Caco-2 (cell line): Measurements from ENCODE around the gene NLRP3. TPM values are rescaled to one million over a fixed set of nuclear protein-coding genes. Genes with fewer than 3 reads are reported as not detected.

Source experiments
- BruUV-seq: library from RNA; stranded (reverse); fragments of 400-500 nt; replicated peaks from 2 replicates; lab custom pipeline; 2021; lab: Mats Ljungman, UMichigan
- CTCF ChIA-PET: fragments of 300-600 bp; sonication (Branson Sonifier 250); formaldehyde crosslinking; loops from one replicate; lab custom pipeline; 2022; ENCODE audit warnings: antibody characterized with exemption; lab: Charles Lee
- POLR2A ChIA-PET: fragments of 300-600 bp; sonication (Branson Sonifier 250); formaldehyde crosslinking; loops from one replicate; lab custom pipeline; 2022; ENCODE audit warnings: antibody characterized with exemption; lab: Charles Lee
- DNase-seq, 2 experiments: peaks; one replicate each; pipeline versions ENCODE4 v3.0.0 to v3.0.0-alpha.2; 2020 to 2022
- H3K27me3 ChIP-seq: replicated peaks from 2 replicates; pipeline ENCODE4 v1.6.0; 2011; ENCODE audit warnings: low read length; ENCODE audit not compliant: control insufficient read depth, insufficient read depth
- H3K36me3 ChIP-seq: 2 replicates; pipeline ENCODE4 v1.5.1; 2011; ENCODE audit warnings: low read length; ENCODE audit not compliant: control insufficient read depth, insufficient read depth
- H3K4me1 ChIP-seq: fragments of 250-450 bp; sonication (Bioruptor Pico); 2 replicates; pipeline ENCODE4 v1.5.1; 2020; ENCODE audit warnings: mild to moderate bottlenecking
- H3K4me3 ChIP-seq: 2 replicates; pipeline ENCODE4 v1.5.1; 2011; ENCODE audit warnings: low read depth, mild to moderate bottlenecking, control low read depth, low read length
- H3K9me3 ChIP-seq: fragments of 250-450 bp; sonication (Bioruptor Pico); 2 replicates; pipeline ENCODE4 v1.5.1; 2020; ENCODE audit warnings: mild to moderate bottlenecking, moderate library complexity
- H3K27ac Mint-ChIP-seq: one replicate; pipeline ENCODE4 v1.8.0; 2022; ENCODE audit warnings: mixed read lengths; ENCODE audit not compliant: unreplicated experiment
- H3K27me3 Mint-ChIP-seq: one replicate; pipeline ENCODE4 v1.8.0; 2022; ENCODE audit warnings: mixed read lengths; ENCODE audit not compliant: insufficient read depth, unreplicated experiment
- H3K36me3 Mint-ChIP-seq: one replicate; pipeline ENCODE4 v1.8.0; 2022; ENCODE audit warnings: mild to moderate bottlenecking, mixed read lengths; ENCODE audit not compliant: insufficient read depth, unreplicated experiment
- H3K4me1 Mint-ChIP-seq: one replicate; pipeline ENCODE4 v1.8.0; 2022; ENCODE audit warnings: low read depth, mixed read lengths; ENCODE audit not compliant: unreplicated experiment
- H3K4me3 Mint-ChIP-seq: one replicate; pipeline ENCODE4 v1.8.0; 2022; ENCODE audit warnings: mild to moderate bottlenecking, moderate library complexity, mixed read lengths; ENCODE audit not compliant: unreplicated experiment
- H3K9me3 Mint-ChIP-seq: one replicate; pipeline ENCODE4 v1.8.0; 2022; ENCODE audit warnings: mixed read lengths; ENCODE audit not compliant: unreplicated experiment
- intact Hi-C: fragments of 100-400 bp; cut with micrococcal nuclease; formaldehyde crosslinking; loops from one replicate; pipeline ENCODE4 v1.10.0; 2022; ENCODE audit not compliant: unreplicated experiment
- total RNA-seq: library from RNA; stranded (reverse); gene quantifications from 2 replicates; pipeline ENCODE4 v1.2.3, GENCODE V29; 2022
- TF ChIP-seq, protein P1 (sequence below), 2 experiments: fragments of 200-600 bp in 1 of 2; IDR thresholded peaks; 1 replicate in 1 of 2; 2 replicates in 1 of 2; pipeline versions ENCODE4 v1.5.1 to v1.8.0; 2011 to 2022; ENCODE audit warnings: antibody characterized with exemption in 1 of 2, control low read depth in 1 of 2, inconsistent platforms in 1 of 2, low read depth in 1 of 2, low read length in 1 of 2, mild to moderate bottlenecking in 1 of 2, moderate library complexity in 1 of 2; ENCODE audit not compliant: insufficient read depth in 1 of 2, severe bottlenecking in 1 of 2, unreplicated experiment in 1 of 2

The NLRP3 gene
- total RNA-seq, 1 experiment from 2014 or later: not detected

DNA sequence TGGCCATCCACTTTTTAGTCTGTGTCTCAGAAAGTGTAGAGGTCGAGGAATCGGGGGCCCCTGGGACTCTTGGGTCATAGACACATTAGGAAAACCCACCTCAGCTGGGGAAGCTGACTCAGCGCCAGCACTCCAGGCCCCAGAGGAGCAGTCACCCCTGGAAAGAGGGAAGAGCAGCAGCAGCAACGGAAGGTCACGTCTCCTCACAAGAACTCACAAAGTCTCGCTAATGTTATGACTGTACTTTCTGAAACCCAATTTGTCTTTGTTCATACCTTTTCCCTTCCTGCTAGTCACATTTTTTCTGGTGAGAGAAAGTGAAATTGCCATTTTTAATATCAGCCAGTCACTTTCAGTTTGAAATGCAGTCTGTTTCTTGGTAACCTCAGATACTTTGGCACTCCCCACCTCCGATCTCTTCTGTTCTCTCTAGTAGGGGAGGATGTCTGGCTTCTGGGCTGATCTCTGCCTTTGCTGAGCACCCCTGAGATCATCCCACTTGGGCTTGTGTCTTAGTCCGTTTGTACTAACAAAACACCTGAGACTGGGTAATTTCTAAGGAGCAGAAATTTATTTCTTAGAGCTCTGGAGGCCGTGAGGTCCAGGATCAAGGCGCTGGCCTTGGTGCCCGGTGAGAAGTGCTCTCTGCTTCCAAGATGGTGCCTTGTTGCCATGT is 6.0 kb upstream of the NLRP3 start:
- Mint-ChIP-seq H3K4me1 (no peaks in the 10 kb centered on the region), H3K9me3 (no peaks in the 10 kb centered on the region), H3K27me3 (no peaks in the 10 kb centered on the region), H3K4me3 (no peak overlapping the region), H3K36me3 (peaks cover 2% of the 10 kb centered on the region), H3K27ac (no peak overlapping the region)
- POLR2A ChIA-PET: no interaction called here
- Histone ChIP-seq H3K9me3 (no peaks in the 10 kb centered on the region), H3K4me1 (no peaks in the 10 kb centered on the region), H3K36me3 (no peaks in the 10 kb centered on the region), H3K27me3 (no peaks in the 10 kb centered on the region), H3K4me3 (no peak overlapping the region)
- intact Hi-C loops: no loop called here
- DNase-seq: no peak
- CTCF ChIA-PET: no interaction called here
- no TSS peak for BruUV-seq
- TF ChIP-seq, protein P1, sequence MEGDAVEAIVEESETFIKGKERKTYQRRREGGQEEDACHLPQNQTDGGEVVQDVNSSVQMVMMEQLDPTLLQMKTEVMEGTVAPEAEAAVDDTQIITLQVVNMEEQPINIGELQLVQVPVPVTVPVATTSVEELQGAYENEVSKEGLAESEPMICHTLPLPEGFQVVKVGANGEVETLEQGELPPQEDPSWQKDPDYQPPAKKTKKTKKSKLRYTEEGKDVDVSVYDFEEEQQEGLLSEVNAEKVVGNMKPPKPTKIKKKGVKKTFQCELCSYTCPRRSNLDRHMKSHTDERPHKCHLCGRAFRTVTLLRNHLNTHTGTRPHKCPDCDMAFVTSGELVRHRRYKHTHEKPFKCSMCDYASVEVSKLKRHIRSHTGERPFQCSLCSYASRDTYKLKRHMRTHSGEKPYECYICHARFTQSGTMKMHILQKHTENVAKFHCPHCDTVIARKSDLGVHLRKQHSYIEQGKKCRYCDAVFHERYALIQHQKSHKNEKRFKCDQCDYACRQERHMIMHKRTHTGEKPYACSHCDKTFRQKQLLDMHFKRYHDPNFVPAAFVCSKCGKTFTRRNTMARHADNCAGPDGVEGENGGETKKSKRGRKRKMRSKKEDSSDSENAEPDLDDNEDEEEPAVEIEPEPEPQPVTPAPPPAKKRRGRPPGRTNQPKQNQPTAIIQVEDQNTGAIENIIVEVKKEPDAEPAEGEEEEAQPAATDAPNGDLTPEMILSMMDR (IDR thresholded peaks at IDR 0.05; ENCODE audit: insufficient read depth in 1 of 2, low read depth in 1 of 2, low read length in 1 of 2, severe bottlenecking in 1 of 2, unreplicated experiment in 1 of 2): no peak

DNA sequence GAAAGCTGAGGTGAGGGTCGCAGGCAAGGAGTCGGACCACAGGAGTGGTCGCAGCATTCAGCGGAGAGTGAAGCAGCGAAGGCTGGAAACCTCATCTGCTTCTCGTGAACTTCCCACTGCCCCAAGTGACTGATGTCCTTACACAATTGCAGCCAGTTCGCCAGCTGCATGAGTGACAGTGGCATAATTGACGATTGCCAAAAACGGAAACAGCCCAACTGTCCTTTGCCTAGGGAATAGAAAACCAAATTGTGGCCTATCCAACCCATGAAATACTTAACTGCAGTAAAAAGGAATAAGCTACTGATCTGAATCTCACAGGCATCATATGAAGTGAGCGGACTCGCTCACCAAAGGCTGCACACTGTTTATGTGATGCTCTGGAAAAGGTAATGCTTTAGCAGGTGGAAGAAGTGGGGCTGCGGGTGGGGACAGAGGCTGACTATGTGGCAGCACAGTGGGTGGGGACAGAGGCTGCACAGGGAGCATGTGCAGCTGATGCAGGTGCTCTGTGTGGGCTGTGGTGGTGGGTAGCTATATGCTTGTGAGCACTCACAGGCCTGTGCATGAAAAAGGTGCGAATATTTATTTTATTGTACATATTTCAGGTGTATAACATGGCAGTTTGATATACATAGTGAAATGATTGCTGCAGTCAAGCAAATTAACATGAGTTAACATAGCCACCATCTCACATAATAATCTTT is 4.2 kb upstream of the NLRP3 start:
- H3K9me3 Mint-ChIP-seq: no peaks in the 10 kb centered on the region
- DNase-seq: no peak
- H3K36me3 ChIP-seq: no peaks in the 10 kb centered on the region
- H3K9me3 ChIP-seq: no peaks in the 10 kb centered on the region
- no peak overlapping the region for H3K4me3 ChIP-seq
- intact Hi-C loops: no loop called here
- peaks cover 3% of the 10 kb centered on the region for H3K27me3 Mint-ChIP-seq
- ChIA-PET CTCF (no interaction called here), POLR2A (no interaction called here)
- no peak overlapping the region for H3K27ac Mint-ChIP-seq
- H3K4me1 Mint-ChIP-seq: peaks cover 7% of the 10 kb centered on the region
- H3K27me3 ChIP-seq: no peaks in the 10 kb centered on the region
- no peak overlapping the region for H3K4me3 Mint-ChIP-seq
- BruUV-seq: no TSS peak
- TF ChIP-seq, protein P1 (IDR thresholded peaks at IDR 0.05; ENCODE audit: insufficient read depth in 1 of 2, low read depth in 1 of 2, low read length in 1 of 2, severe bottlenecking in 1 of 2, unreplicated experiment in 1 of 2): no peak
- no peaks in the 10 kb centered on the region for H3K4me1 ChIP-seq
- H3K36me3 Mint-ChIP-seq: peaks cover 4% of the 10 kb centered on the region

DNA sequence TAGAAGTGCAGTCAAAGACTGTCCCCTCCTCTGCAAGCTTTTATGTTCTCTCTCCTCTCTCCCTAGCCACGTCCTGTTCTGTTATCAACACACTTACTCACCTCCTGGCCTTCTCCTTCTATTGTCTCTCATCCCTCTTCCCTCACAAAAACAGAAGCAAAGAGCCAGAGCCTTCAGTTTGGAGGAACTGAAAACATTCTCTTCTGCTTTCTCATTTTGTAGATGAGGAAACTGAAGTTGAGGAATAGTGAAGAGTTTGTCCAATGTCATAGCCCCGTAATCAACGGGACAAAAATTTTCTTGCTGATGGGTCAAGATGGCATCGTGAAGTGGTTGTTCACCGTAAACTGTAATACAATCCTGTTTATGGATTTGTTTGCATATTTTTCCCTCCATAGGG is 1.9 kb downstream of the NLRP3 start:
- TF ChIP-seq, protein P1 (IDR thresholded peaks at IDR 0.05; ENCODE audit: insufficient read depth in 1 of 2, low read depth in 1 of 2, low read length in 1 of 2, severe bottlenecking in 1 of 2, unreplicated experiment in 1 of 2): no peak
- Histone ChIP-seq H3K9me3 (no peaks in the 10 kb centered on the region), H3K4me1 (0 out of 2 replicates have a peak, but pooled peaks cover 4% of the 10 kb centered on the region), H3K4me3 (no peak overlapping the region), H3K27me3 (no peaks in the 10 kb centered on the region), H3K36me3 (no peaks in the 10 kb centered on the region)
- peaks cover 8% of the 10 kb centered on the region for H3K4me1 Mint-ChIP-seq
- no peak overlapping the region for H3K27ac Mint-ChIP-seq
- no peaks in the 10 kb centered on the region for H3K9me3 Mint-ChIP-seq
- CTCF ChIA-PET: no interaction called here
- peaks cover 4% of the 10 kb centered on the region for H3K36me3 Mint-ChIP-seq
- peaks cover 5% of the 10 kb centered on the region for H3K27me3 Mint-ChIP-seq
- intact Hi-C loops: no loop called here
- no peak for DNase-seq
- H3K4me3 Mint-ChIP-seq: no peak overlapping the region
- POLR2A ChIA-PET: no interaction called here
- no TSS peak for BruUV-seq
